IMR-90 (cell line): Measurements from ENCODE around the gene ANKDD1A. TPM values are rescaled to one million over a fixed set of nuclear protein-coding genes. Genes with fewer than 3 reads are reported as not detected.

Source experiments
- ATAC-seq: fragments of 200-7000 bp; cut with Tn5 transposase; 2 replicates; pipeline ENCODE4 v1.9.1; 2020; ENCODE audit warnings: low read depth, mild to moderate bottlenecking, moderate library complexity
- BruUV-seq: library from RNA; stranded (reverse); fragments of 400-500 nt; replicated peaks from 2 replicates; lab custom pipeline; 2021; lab: Mats Ljungman, UMichigan
- CTCF ChIA-PET: fragments of 300-600 bp; formaldehyde crosslinking; extraction: SDS; loops from one replicate; lab custom pipeline; 2021; ENCODE audit warnings: antibody characterized with exemption; lab: Yijun Ruan, JAX
- POLR2A ChIA-PET: fragments of 300-600 bp; sonication (Branson Sonifier 250); formaldehyde crosslinking; loops from one replicate; lab custom pipeline; 2022; ENCODE audit warnings: antibody characterized with exemption; ENCODE audit not compliant: unreplicated experiment; lab: Charles Lee
- DNase-seq: peaks from one replicate; pipeline ENCODE4 v3.0.0; 2013
- H2AFZ ChIP-seq: replicated peaks from 2 replicates; pipeline ENCODE3; 2013; ENCODE audit warnings: low read length, mild to moderate bottlenecking; ENCODE audit not compliant: poor library complexity
- H2AK5ac ChIP-seq: 2 replicates; pipeline ENCODE4 v1.6.1; 2013; ENCODE audit warnings: low read depth, low read length, inconsistent platforms
- H2AK9ac ChIP-seq: replicated peaks from 2 replicates; pipeline ENCODE3; 2013; ENCODE audit warnings: mild to moderate bottlenecking, low read depth, low read length, moderate library complexity; ENCODE audit not compliant: poor library complexity
- H2BK120ac ChIP-seq: 2 replicates; pipeline ENCODE4 v1.6.1; 2013; ENCODE audit warnings: low read depth, low read length, inconsistent platforms
- H2BK15ac ChIP-seq: 3 replicates; pipeline ENCODE4 v1.6.1; 2013; ENCODE audit warnings: low read depth, low read length, inconsistent platforms
- H2BK20ac ChIP-seq: 2 replicates; pipeline ENCODE4 v1.6.1; 2013; ENCODE audit warnings: low read depth, mild to moderate bottlenecking, inconsistent platforms, low read length, moderate library complexity
- H2BK5ac ChIP-seq: 2 replicates; pipeline ENCODE4 v1.6.1; 2013; ENCODE audit warnings: mild to moderate bottlenecking, low read depth, low read length, inconsistent platforms; ENCODE audit not compliant: poor library complexity, severe bottlenecking
- H3K14ac ChIP-seq: replicated peaks from 2 replicates; pipeline ENCODE4 v1.6.1; 2013; ENCODE audit warnings: low read depth, low read length, inconsistent platforms
- H3K18ac ChIP-seq: 2 replicates; pipeline ENCODE4 v1.6.1; 2013; ENCODE audit warnings: low read depth, low read length, control low read depth
- H3K23ac ChIP-seq: 2 replicates; pipeline ENCODE4 v1.6.1; 2013; ENCODE audit warnings: low read depth, low read length, inconsistent platforms
- H3K27ac ChIP-seq: 2 replicates; pipeline ENCODE4 v1.5.1; 2013; ENCODE audit warnings: mild to moderate bottlenecking, control low read depth, low read length; ENCODE audit not compliant: insufficient read depth
- H3K27me3 ChIP-seq: 2 replicates; pipeline ENCODE4 v1.6.1; 2013; ENCODE audit warnings: low read length; ENCODE audit not compliant: control insufficient read depth, insufficient read depth
- H3K36me3 ChIP-seq: 2 replicates; pipeline ENCODE4 v1.6.1; 2013; ENCODE audit warnings: low read length, mixed read lengths; ENCODE audit not compliant: control insufficient read depth, insufficient read depth
- H3K4ac ChIP-seq: 2 replicates; pipeline ENCODE4 v1.6.1; 2013; ENCODE audit warnings: low read depth, low read length, inconsistent platforms
- H3K4me1 ChIP-seq: 2 replicates; pipeline ENCODE4 v1.6.1; 2013; ENCODE audit warnings: low read length, mixed read lengths; ENCODE audit not compliant: control insufficient read depth, insufficient read depth
- H3K4me2 ChIP-seq: 2 replicates; pipeline ENCODE4 v1.6.1; 2013; ENCODE audit warnings: low read depth, mild to moderate bottlenecking, control low read depth, low read length, moderate library complexity
- H3K4me3 ChIP-seq: 2 replicates; pipeline ENCODE4 v1.5.1; 2013; ENCODE audit warnings: low read depth, mild to moderate bottlenecking, control low read depth, low read length, moderate library complexity; ENCODE audit not compliant: insufficient read depth
- H3K56ac ChIP-seq: 2 replicates; pipeline ENCODE4 v1.6.1; 2013; ENCODE audit warnings: low read length, inconsistent platforms; ENCODE audit not compliant: insufficient read depth; ENCODE audit errors: extremely low read depth
- H3K79me1 ChIP-seq, 2 experiments: 2 replicates each; pipeline ENCODE4 v1.6.1; 2013; ENCODE audit warnings: low read length in 2 of 2, inconsistent platforms in 1 of 2, low read depth in 1 of 2
- H3K9ac ChIP-seq: 2 replicates; pipeline ENCODE4 v1.6.1; 2013; ENCODE audit warnings: low read depth, low read length, control low read depth
- H3K9me1 ChIP-seq: 2 replicates; pipeline ENCODE4 v1.6.1; 2013; ENCODE audit warnings: low read length, inconsistent platforms; ENCODE audit not compliant: insufficient read depth
- H3K9me3 ChIP-seq: 2 replicates; pipeline ENCODE4 v1.6.1; 2013; ENCODE audit warnings: low read length; ENCODE audit not compliant: control insufficient read depth, insufficient read depth
- H4K20me1 ChIP-seq: 2 replicates; pipeline ENCODE4 v1.6.1; 2013; ENCODE audit warnings: low read length, inconsistent platforms; ENCODE audit not compliant: insufficient read depth
- H4K5ac ChIP-seq: 2 replicates; pipeline ENCODE4 v1.6.1; 2013; ENCODE audit warnings: mild to moderate bottlenecking, low read depth, low read length, control low read depth
- H4K8ac ChIP-seq, 2 experiments: 2 replicates each; pipeline ENCODE4 v1.6.1; 2013; ENCODE audit warnings: low read depth in 2 of 2, low read length in 2 of 2, control low read depth in 1 of 2, inconsistent platforms in 1 of 2
- H4K91ac ChIP-seq: 2 replicates; pipeline ENCODE4 v1.6.1; 2013; ENCODE audit warnings: low read depth, low read length, inconsistent platforms; ENCODE audit not compliant: insufficient read depth
- MXI1 ChIP-seq: IDR thresholded peaks from 2 replicates; pipeline ENCODE4 v1.6.1; 2012; ENCODE audit warnings: low read depth, mild to moderate bottlenecking, low read length, moderate library complexity, borderline replicate concordance
- WGBS, 2 experiments: methylation state at CpG; one replicate each; pipeline versions ENCODE4 v1.1.5 to v1.1.7; 2013; ENCODE audit warnings: missing lambda C conversion rate in 2 of 2; ENCODE audit not compliant: insufficient read length in 1 of 2; ENCODE audit errors: extremely low coverage in 2 of 2; 5-methylcytosine and 5-hydroxymethylcytosine counted together
- dilution Hi-C: fragments of 300-500 bp; cut with HindIII; formaldehyde crosslinking; loops from one replicate; pipeline ENCODE4 v1.14.3; 2018; ENCODE audit warnings: low sequenced_read_pairs; ENCODE audit not compliant: unreplicated experiment
- in situ Hi-C: fragments of 300-500 bp; cut with MboI; formaldehyde crosslinking; loops from 3 replicates; pipeline ENCODE4 v1.14.3; 2019; ENCODE audit warnings: low sequenced_read_pairs, inconsistent platforms, mixed read lengths
- intact Hi-C: fragments of 100-400 bp; cut with micrococcal nuclease; formaldehyde crosslinking; loops from 2 replicates; pipeline ENCODE4 v1.10.0; 2022
- polyA plus RNA-seq, 3 experiments: library from polyadenylated mRNA; depleted of rRNA; stranded (reverse); fragments of >200 nt; gene quantifications; 2 replicates each; pipeline ENCODE4 v1.2.3, GENCODE V29; 2012; ENCODE audit warnings: low replicate concordance in 1 of 3
- total RNA-seq: library from RNA; depleted of rRNA; stranded (reverse); fragments of >200 nt; gene quantifications from 2 replicates; pipeline ENCODE4 v1.2.3, GENCODE V29; 2012

ANKDD1A gene
- total and polyA plus RNA-seq, 2 of the 4 experiments (the other 2 are of a cell fraction): 3.6 to 4.9 TPM

DNA sequence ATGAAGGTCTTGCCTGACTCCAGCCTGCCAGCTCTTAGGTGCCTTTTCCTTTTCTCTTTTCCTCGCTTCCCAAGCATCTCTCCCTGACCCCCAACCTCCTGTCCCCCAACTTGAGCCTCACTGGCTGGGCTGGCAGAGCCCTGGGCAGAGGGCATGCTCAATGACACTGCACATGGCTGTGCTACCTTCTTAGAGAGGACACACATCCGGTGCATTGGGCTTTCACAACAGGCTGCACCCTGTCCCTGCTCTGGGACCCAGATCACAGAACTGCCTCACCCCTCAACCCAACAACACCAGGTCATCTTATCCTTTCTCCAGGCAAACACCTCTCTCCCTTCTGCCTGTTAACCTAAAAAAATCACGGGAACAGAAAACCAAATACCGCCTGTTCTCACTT, 7.5 kb upstream of the ANKDD1A start:
- Histone ChIP-seq H3K27ac (no peak overlapping the region), H2BK120ac (no peak overlapping the region), H3K36me3 (no peaks in the 10 kb centered on the region), H3K9me3 (peaks cover 6% of the 10 kb centered on the region), H3K9ac (no peak overlapping the region), H3K14ac (no peak overlapping the region), H2BK20ac (no peak overlapping the region), H2BK5ac (no peak overlapping the region), H3K4me1 (peaks cover 6% of the 10 kb centered on the region), H3K9me1 (0 out of 2 replicates have a peak, but pooled peaks cover 3% of the 10 kb centered on the region), H3K4ac (no peak overlapping the region), H3K56ac (no peak overlapping the region), H3K18ac (no peak overlapping the region; the same call in 1 of the 2 replicates), H2AFZ (no peak overlapping the region), H3K4me2 (no peak overlapping the region), H2AK9ac (peak overlapping the region; percentile 17), H4K5ac (no peak overlapping the region), H3K27me3 (no peaks in the 10 kb centered on the region), H4K91ac (no peak overlapping the region; the same call in 1 of the 2 replicates), H3K79me1 (peaks cover 5 to 9% of the 10 kb centered on the region in 2 experiments; a peak in 2 of 4 replicates), H2BK15ac (no peak overlapping the region), H4K20me1 (no peaks in the 10 kb centered on the region), H3K23ac (no peak overlapping the region), H3K4me3 (no peak overlapping the region), H2AK5ac (peak overlapping the region; percentile 29; the same call in 1 of the 2 replicates), H4K8ac (no peak overlapping the region)
- WGBS, 2 experiments: 83% methylated on average over 1 of the region's 4 CpGs; no CpG with 5 or more reads in 1 of the 2 experiments
- POLR2A ChIA-PET: no interaction called here
- no peak for TF ChIP-seq MXI1
- intact Hi-C loops (loop anchor here (2.0 kb wide), 1 partner anchor 37 kb away; no protein-coding TSS in a partner anchor), in situ Hi-C loops (no loop called here), dilution Hi-C loops (no loop called here)
- DNase-seq: no peak
- CTCF ChIA-PET: interaction anchor here (0.6 to 1.2 kb wide), 4 partner anchors 37 to 501 kb away, joined by 3 to 4 read pairs (median 4); no protein-coding TSS in a partner anchor
- no TSS peak for BruUV-seq
- no peak for ATAC-seq
